HG03175 (cell line): ENCODE results near the gene TMEM132E.

Experiments used
- ATAC-seq: cut with Tn5 transposase; IDR thresholded peaks from one replicate; pipeline ENCODE4 v1.9.1; 2021; ENCODE audit warnings: mild to moderate bottlenecking, moderate library complexity; ENCODE audit not compliant: unreplicated experiment

Gene TMEM132E

GRCh38 chr17:34596920-34597319, 17.5 kb downstream of the TMEM132E start:
- no peak for ATAC-seq

GRCh38 chr17:34598161-34598776, 18.9 kb downstream of the TMEM132E start:
- ATAC-seq: no peak

GRCh38 chr17:34601416-34601815, 22.0 kb downstream of the TMEM132E start:
- ATAC-seq: no peak

GRCh38 chr17:34603974-34604373, 24.6 kb downstream of the TMEM132E start:
- ATAC-seq: no peak

GRCh38 chr17:34606763-34607162, 27.4 kb downstream of the TMEM132E start:
- no peak for ATAC-seq

- no peak for ATAC-seq
Observed at GRCh38 chr17:34607917-34608316, 28.5 kb downstream of the TMEM132E start.

GRCh38 chr17:34609210-34609609, 29.8 kb downstream of the TMEM132E start:
- no peak for ATAC-seq

- no peak for ATAC-seq
Observed at GRCh38 chr17:34610039-34610438, 30.7 kb downstream of the TMEM132E start.

- ATAC-seq: no peak
Observed at GRCh38 chr17:34610506-34610905, 31.1 kb downstream of the TMEM132E start.

- ATAC-seq: no peak
Observed at GRCh38 chr17:34613064-34614019, 34.0 kb downstream of the TMEM132E start.

GRCh38 chr17:34614698-34615097, 35.3 kb downstream of the TMEM132E start:
- no peak for ATAC-seq

- no peak for ATAC-seq
Observed at GRCh38 chr17:34615326-34615725, 35.9 kb downstream of the TMEM132E start.

- no peak for ATAC-seq
Observed at GRCh38 chr17:34616148-34616547, 36.8 kb downstream of the TMEM132E start.

- no peak for ATAC-seq
Observed at GRCh38 chr17:34617398-34617797, 38.0 kb downstream of the TMEM132E start.

- ATAC-seq: no peak
Observed at GRCh38 chr17:34619687-34620217, 40.4 kb downstream of the TMEM132E start.

- ATAC-seq: no peak
Observed at GRCh38 chr17:34620458-34620857, 41.1 kb downstream of the TMEM132E start.

GRCh38 chr17:34622862-34623623, 43.7 kb downstream of the TMEM132E start:
- ATAC-seq: no peak

- ATAC-seq: no peak
Observed at GRCh38 chr17:34623856-34624766, 44.7 kb downstream of the TMEM132E start.

GRCh38 chr17:34624767-34625383, 45.5 kb downstream of the TMEM132E start:
- no peak for ATAC-seq
